Uterus (tissue), 4 donors: ENCODE results near the gene MSI2. TPM values are rescaled to one million over a fixed set of nuclear protein-coding genes. Genes with fewer than 3 reads are reported as not detected.

Source experiments
- DNase-seq, 2 donors: peaks; one replicate each; pipeline ENCODE4 v3.0.0-alpha.2; 2019 to 2020
- H3K27ac ChIP-seq, 2 donors: fragments of 200-600 bp; sonication (generic); 1 replicate in 1 of 2; 2 replicates in 1 of 2; pipeline ENCODE4 v1.5.1; 2016 to 2018
- H3K27me3 ChIP-seq, 2 donors: fragments of 200-600 bp; sonication (generic); one replicate each; pipeline ENCODE4 v1.5.1; 2018 to 2019; ENCODE audit warnings: control low read depth in 1 of 2
- H3K36me3 ChIP-seq, 2 donors: fragments of 200-600 bp; sonication (generic); one replicate each; pipeline ENCODE4 v1.5.1; 2019; ENCODE audit warnings: control low read depth in 1 of 2
- H3K4me1 ChIP-seq, 2 donors: fragments of 200-600 bp; sonication (generic); one replicate each; pipeline ENCODE4 v1.5.1; 2018 to 2019; ENCODE audit warnings: control low read depth in 1 of 2
- H3K4me3 ChIP-seq, 2 donors: fragments of 200-600 bp; sonication (generic); 1 replicate in 1 of 2; 2 replicates in 1 of 2; pipeline ENCODE4 v1.5.1; 2018 to 2019; ENCODE audit warnings: mild to moderate bottlenecking in 1 of 2
- H3K9me3 ChIP-seq, 2 donors: fragments of 200-600 bp; sonication (generic); one replicate each; pipeline ENCODE4 v1.5.1; 2019; ENCODE audit warnings: control low read depth in 1 of 2
- CTCF ChIP-seq, 4 experiments: fragments of 200-600 bp in 2 of 4; fragments of 450-650 bp in 2 of 4; sonication (generic) in 2 of 4; IDR thresholded peaks; one replicate each; pipeline ENCODE4 v1.5.1; 2016 to 2019; ENCODE audit warnings: antibody characterized with exemption in 4 of 4, mild to moderate bottlenecking in 2 of 4, moderate library complexity in 1 of 4
- POLR2A ChIP-seq, 2 donors: fragments of 450-650 bp; IDR thresholded peaks; one replicate each; pipeline ENCODE4 v1.6.1; 2016; ENCODE audit warnings: antibody characterized with exemption in 2 of 2, mild to moderate bottlenecking in 1 of 2, moderate library complexity in 1 of 2
- intact Hi-C: fragments of 100-400 bp; cut with DNase I; formaldehyde crosslinking; loops from one replicate; pipeline ENCODE4 v1.15.1; 2023; ENCODE audit warnings: low total_unique reads
- total RNA-seq, 4 donors: library from RNA; depleted of rRNA in 3 of 4; stranded (reverse); fragments of >200 nt in 3 of 4; gene quantifications; one replicate each; pipeline versions ENCODE4 v1.1.0 to v1.2.4, GENCODE V29; 2014 to 2023
- donor health status: DM: yes; HTN: yes; CAD: no.

The MSI2 gene
- total RNA-seq, 4 donors from 2014 or later, result 13.2 to 60.8 (median 44.5) TPM

- Histone ChIP-seq H3K4me1 (no peaks in the 10 kb centered on the region), H3K27me3 (no peaks in the 10 kb centered on the region), H3K9me3 (no peaks in the 10 kb centered on the region), H3K27ac (no peak overlapping the region), H3K4me3 (no peak overlapping the region), H3K36me3 (no peaks in the 10 kb centered on the region)
- no peak for DNase-seq
- TF ChIP-seq CTCF (IDR thresholded peaks at IDR 0.05), result no peak
- TF ChIP-seq POLR2A (IDR thresholded peaks at IDR 0.05), result no peak
- intact Hi-C loops, result no loop called here
These were observed 452.1 kb downstream of the MSI2 start for GRCh38 chr17:57708410-57708809.

DNA sequence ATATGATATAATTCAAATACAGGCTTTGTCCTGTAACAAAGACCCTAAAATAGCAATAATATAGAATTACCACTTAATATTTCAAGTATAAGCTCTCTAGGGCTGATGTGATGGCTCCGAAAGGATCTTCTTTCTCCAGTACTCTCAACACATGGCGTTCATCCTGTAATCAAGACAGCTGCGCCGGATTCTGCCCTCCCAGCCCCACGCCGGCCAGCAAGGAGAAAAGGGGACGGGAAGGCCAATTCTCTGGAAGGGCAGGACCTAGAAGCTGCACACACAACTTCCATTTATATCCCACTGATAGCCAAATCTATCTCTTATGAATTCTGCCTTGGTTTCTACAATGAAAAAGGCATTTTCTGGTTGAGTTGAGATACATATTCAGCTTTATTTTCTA is 456.8 kb downstream of the MSI2 start:
- no peak for DNase-seq
- H3K4me1 ChIP-seq, result no peaks in the 10 kb centered on the region
- H3K27me3 ChIP-seq, result no peaks in the 10 kb centered on the region
- H3K27ac ChIP-seq, result no peak overlapping the region
- H3K36me3 ChIP-seq, result no peaks in the 10 kb centered on the region
- intact Hi-C loops, result no loop called here
- TF ChIP-seq POLR2A (IDR thresholded peaks at IDR 0.05), result no peak
- TF ChIP-seq CTCF (IDR thresholded peaks at IDR 0.05), result no peak
- no peak overlapping the region for H3K4me3 ChIP-seq
- H3K9me3 ChIP-seq, result no peaks in the 10 kb centered on the region

GRCh38 chr17:57714665-57715180 is 458.4 kb downstream of the MSI2 start:
- no peak overlapping the region for H3K27ac ChIP-seq
- no peaks in the 10 kb centered on the region for H3K27me3 ChIP-seq
- no peaks in the 10 kb centered on the region for H3K36me3 ChIP-seq
- no peaks in the 10 kb centered on the region for H3K4me1 ChIP-seq
- H3K9me3 ChIP-seq, result no peaks in the 10 kb centered on the region
- H3K4me3 ChIP-seq, result no peak overlapping the region
- TF ChIP-seq POLR2A (IDR thresholded peaks at IDR 0.05), result no peak
- TF ChIP-seq CTCF (IDR thresholded peaks at IDR 0.05), result no peak
- no peak for DNase-seq
- intact Hi-C loops, result no loop called here

DNA sequence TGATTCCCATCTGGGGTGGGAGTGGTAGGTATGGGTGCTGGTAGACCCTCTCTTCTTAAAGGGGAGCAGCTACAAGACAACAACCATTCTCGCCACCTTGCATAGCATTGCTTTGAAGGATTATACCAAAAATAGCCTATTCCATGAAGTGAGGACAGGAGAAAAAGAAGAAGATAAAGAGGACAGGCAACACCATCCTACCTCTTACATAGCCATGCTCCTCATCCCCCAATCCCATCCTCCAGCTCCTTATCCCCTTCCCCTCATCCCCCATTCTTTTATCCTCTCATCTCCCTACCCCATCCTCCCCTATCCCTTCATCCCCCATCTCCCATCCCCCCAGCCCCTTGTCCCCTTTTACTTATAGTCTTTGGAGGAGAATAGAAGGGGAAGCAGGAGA is 459.7 kb downstream of the MSI2 start:
- TF ChIP-seq POLR2A (IDR thresholded peaks at IDR 0.05) (no peak), CTCF (IDR thresholded peaks at IDR 0.05) (no peak)
- H3K9me3 ChIP-seq, result no peaks in the 10 kb centered on the region
- H3K27me3 ChIP-seq, result no peaks in the 10 kb centered on the region
- no peak for DNase-seq
- intact Hi-C loops, result no loop called here
- no peaks in the 10 kb centered on the region for H3K36me3 ChIP-seq
- no peaks in the 10 kb centered on the region for H3K4me1 ChIP-seq
- H3K4me3 ChIP-seq, result no peak overlapping the region
- no peak overlapping the region for H3K27ac ChIP-seq

DNA sequence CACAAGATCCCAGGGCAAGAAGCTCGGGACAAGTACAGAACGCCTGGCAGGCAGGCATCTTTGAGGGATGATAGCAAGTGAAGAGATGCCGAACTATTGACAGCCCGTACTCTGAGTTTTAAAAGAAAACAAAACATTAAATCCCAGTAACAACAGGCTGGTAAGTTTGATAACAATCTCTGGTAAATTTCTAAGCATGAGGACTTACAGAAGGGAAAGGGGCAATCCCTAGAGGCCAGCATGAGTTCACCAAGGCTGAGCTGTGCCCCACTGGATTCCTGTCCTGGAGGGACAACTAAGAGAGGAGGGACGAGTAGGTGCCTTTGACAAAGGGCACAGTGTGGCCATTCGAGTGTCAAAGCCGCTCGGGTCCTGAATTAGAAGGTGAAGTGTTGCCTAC is 462.6 kb downstream of the MSI2 start:
- no peak overlapping the region for H3K27ac ChIP-seq

More for the DNA sequence above, 462.6 kb downstream of the MSI2 start:
- H3K9me3 ChIP-seq, result no peaks in the 10 kb centered on the region
- no peak for TF ChIP-seq CTCF (IDR thresholded peaks at IDR 0.05)
- TF ChIP-seq POLR2A (IDR thresholded peaks at IDR 0.05), result no peak
- H3K27me3 ChIP-seq, result no peaks in the 10 kb centered on the region
- no peaks in the 10 kb centered on the region for H3K36me3 ChIP-seq
- H3K4me1 ChIP-seq, result no peaks in the 10 kb centered on the region
- no peak overlapping the region for H3K4me3 ChIP-seq
- intact Hi-C loops, result no loop called here
- DNase-seq, result no peak
